Activated CD8-positive, alpha-beta memory T cell treated with anti-CD3 and anti-CD28 coated beads for 1 hour (primary cell): Measurements from ENCODE around the gene OIT3.

Source experiments
- DNase-seq, 2 donors: peaks; one replicate each; pipeline ENCODE4 v3.0.0-alpha.2; 2020; ENCODE audit warnings: low read depth in 1 of 2; ENCODE audit errors: extremely low read depth in 1 of 2

The OIT3 gene

DNA sequence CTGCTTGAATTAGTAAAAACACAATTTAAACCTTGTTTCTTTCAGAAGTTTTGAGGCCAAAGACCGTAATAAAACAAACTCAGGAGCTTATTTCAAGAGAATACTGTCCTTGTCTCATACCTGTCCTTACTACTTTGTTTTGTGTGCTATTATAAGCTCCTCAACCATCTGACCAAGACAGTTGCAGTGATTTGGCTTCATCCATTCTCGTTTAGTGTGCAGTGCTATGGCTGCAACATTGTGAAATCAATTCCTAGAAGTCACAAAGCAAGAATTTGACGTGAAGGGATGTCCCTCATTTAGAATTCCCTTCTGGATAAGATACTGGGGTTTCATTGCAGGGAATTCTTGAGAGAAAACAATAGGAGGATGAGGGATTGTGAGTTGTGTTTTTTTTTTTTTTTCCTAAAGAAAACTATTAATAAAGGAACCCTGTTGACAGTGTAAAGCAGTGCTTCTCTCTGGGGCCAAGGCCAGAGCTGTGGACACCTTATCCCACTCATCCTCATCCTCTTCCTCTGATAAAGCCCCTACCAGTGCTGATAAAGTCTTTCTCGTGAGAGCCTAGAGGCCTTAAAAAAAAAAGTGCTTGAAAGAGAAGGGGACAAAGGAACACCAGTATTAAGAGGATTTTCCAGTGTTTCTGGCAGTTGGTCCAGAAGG lies at the start of gene OIT3:
OIT3 (plus strand) TSS at position 604 of the 663 bp plus-strand sequence. CDS start 60 bp downstream, outside the sequence.
- DNase-seq = no peak

DNA sequence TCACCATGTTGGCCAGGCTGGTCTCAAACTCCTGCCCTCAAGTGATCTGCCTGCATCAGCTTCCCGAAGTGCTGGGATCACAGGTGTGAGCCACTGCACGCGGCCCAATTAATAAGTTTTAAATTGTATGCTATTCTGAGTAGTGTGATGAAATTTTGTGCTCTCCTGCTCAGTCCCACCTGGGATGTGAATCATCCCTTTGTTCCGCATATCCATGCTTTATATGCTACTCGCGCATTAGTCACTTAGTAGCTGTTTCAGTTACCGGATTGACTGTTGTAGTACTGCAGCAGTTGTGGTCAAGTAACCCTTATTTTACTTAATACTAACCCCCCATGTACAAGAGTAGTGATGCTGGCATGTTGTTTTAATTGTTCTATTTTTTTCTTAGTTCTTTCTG lies 47.3 kb upstream of the OIT3 start:
- no peak for DNase-seq

DNA sequence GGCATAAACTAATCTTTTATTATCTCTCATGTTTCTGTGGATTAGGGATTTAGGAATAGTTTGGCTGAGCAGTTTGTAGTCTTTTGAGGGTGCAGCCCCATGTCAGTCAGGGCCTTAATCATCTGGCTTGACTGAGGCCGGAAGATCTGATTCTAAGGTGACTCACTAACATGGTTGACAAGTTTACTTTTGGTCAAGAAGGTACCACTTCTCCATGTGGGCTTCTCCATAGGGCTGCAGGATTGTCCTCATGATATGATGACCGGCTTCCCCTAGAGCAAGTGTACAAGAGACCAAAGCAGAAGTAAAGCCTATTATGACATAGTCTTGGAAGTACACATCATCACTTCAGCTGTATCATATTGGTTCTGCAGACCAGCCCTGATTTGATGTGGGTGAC lies 45.9 kb upstream of the OIT3 start:
- no peak for DNase-seq

DNA sequence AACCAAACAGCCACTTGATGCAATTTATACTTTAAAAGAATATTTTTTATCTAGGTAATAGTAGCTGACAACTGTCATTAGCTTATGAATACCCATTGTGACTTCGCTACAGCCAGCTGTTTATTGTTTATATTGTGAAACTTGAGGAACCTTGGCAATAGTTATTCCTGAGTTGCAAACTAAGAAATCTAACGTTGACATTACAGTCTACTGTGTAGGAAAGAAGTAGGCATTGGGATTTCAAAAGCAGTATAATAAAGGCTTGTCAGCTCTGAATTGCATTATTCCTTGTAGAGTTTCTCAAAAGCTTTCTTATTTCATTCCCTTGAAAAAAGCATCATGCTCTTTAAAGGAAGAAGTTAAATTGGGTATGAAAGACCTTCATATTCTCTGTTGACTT lies 42.7 kb upstream of the OIT3 start:
- DNase-seq = no peak

DNA sequence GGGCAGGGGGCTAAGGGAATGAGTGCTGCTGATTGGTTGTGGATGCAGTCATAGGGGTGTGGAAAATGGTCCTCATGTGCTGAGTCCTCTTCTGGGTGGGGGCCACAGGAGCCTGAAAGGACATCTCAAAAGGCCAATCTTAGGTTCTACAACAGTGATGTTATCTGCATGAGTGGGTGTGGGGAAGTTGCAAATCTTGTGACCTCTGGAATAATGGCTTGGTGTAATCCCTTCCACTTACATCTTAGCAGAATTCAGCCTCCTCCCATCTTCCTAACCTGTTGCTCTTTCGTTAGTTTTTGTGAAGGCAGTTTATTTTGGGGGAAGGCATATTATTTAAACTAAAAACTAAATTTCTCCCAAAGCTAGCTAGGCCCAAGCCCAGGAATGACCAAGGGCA lies 42.0 kb upstream of the OIT3 start:
- DNase-seq = no peak

DNA sequence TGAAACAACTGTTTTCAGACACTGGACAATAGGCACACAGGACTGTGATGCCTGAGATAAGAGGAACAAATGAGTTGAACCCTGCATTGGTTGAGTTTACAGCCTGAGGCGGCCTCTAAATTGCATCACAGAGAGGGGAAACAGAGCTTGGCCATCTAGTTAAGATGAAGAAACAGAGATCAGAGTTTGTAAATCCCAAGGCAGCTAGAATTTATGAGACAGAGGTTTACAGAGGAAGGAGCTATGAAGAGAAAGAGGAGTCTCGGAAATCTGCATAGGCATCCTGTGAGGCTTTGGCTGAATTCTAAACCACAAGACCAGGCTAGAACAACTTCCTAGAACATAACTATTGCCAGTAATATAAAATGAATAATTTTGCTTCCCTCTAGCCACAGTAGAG lies 41.0 kb upstream of the OIT3 start:
- no peak for DNase-seq

DNA sequence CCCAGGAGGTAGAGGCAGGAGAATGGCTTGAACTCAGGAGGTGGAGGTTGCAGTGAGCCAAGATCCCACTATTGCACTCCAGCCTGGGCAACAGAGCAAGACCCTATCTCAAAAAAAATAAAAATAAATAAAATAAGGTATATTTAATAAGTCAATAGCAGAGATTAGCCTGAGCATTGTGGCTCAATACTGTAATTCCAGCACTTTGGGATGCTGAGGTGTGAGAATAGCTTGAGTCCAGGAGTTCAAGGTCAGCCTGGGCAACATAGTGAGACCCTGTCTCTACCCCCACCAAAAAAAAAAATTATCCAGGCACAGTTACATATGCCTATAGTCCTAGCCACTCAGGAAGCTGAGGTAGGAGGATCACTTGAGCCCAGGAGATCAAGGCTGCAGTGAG lies 38.4 kb upstream of the OIT3 start:
- DNase-seq = no peak

DNA sequence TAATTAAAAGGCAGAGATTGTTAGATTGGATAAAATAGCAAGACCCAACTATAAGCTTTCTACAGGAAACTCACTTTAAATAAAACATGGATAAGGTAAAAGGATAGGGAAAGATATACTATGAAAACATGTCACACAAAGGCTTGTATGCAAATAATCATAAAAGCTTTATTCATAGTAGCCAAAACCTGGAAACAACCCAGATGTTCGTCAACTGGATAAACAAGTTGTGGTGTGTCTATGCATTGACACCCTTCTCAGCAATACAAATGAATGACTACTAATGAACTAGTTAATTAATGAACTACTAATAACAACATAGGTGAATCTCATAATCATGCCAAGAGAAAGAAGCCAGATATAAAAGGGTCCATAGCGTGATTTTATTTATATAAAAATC lies 37.7 kb upstream of the OIT3 start:
- no peak for DNase-seq

DNA sequence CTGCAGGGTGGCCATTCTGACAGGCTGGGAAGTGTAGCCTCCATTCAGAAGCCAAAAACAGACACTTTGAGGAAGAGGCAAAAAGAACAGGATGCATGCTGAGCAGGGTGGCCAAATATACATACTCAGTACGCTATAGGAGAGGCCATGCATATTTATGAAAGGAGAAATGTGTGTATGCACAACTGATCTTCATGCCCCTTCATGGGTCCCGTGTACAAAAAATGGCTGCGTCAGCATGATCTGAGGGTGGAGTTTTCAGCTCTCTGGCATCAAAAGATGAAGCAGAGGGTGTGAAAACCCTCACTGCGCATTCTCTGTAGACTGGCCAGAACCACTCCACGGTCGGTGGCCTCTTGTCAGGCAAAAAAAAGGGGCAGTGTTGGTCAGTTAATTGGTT lies 35.5 kb upstream of the OIT3 start:
- no peak for DNase-seq

DNA sequence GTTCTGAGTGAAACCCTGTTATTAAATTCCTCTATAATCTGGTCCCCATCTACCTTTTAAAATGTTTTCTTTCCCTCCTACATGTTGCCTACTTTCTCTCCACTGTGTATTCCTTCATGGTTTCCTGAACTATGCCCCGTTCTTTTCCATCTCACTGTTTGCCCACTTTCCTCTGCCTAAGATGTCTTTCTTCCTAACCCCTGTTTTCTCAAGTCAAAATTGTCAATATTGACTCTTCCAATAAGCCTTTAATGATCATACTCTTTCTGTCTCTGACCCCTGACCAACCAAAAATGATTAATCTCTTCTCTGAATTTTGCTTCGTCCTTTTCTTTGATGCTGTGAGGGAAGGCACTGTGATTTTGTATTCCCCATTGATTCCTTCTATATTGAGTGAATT lies 30.6 kb upstream of the OIT3 start:
- DNase-seq = no peak

DNA sequence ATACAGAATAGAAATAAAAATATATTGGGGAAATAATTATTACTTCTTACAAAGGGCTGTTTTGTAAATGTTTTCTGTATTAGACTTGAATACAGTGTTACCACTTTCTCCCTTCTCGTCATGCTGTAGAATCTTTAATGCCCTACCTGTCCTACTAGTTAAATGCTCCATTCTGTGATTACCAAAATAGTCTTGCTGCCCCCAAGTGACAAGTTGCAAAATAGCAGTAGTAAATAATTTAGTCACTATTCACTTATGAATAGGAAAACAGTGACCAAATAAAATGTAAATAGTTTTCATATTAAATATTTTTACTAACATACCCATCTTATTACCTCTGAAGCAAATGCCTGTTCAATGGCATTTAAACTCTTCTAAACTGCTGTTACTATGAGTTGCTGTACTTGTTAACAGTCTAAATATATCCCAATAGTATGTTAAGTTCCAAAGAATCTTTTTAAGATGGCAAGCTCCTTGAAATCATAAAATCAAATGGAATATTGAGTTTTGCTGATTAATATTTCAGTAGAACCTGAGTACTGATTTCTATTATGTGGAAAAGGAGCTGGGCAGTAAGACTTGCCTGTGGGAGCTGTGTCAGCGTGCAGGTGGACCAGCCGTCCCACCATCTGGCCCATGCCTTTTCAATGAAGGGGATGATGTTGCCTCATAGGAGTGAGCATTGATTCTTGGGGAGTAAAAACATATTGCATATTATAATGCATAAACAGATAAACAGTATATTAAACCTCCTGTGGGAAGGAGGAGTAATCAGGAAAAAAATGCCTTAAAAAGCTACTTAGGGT lies 18.1 kb upstream of the OIT3 start:
- DNase-seq = no peak

DNA sequence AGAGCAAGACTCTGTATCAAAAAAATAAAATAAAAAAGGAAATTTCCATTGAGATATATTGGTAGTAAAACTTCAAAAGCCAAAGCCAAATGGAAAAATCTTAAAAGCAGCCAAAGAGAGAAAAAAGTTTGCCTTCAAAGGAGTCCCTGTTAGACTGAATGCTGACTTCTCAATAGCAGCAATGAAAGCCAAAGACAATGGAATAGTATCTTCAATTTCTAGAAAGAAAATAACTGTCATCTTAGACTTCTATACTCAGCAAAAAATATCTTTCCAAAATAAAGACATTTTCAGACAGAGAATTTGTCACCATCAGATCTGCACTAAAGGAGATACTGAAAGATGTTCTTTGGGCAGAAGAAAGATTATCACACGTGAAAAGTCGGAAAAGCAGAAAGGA lies 14.3 kb upstream of the OIT3 start:
- DNase-seq = no peak

DNA sequence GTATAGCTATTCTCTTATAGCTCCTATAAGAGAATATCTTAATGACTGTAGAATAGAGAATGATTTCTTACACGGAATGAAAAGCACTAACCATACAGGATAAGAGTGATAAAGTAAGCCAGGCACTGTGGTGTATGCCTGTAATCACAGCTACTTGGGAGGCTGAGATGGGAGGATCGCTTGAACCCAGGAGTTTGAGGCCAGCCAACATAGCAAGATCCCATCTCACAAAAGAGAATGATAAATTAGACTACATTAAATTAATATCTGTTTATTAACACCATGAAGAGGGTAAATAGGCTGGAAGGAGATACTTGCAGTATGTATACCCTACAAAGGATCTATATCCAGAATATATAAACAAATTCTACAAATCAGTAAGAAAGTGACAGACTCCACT lies 12.2 kb upstream of the OIT3 start:
- no peak for DNase-seq

DNA sequence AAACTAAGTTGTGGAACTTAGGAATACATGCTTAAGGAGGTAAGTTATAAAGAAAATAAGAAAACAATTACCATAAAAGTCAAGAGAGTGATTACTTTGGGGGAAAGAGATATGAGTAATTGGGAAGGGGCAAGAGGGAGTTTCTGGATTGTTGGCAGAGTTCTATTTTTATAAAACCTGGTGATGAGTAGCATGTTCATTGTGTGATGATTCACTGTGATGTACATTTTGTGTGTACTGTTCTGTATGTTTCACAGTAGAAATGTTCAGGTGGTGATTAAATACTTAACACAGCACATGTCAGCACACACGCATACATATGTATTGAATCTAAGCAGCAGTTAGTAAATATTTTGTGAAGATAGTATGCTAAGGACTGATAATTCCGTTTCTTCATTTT lies 9.7 kb upstream of the OIT3 start:
- DNase-seq = no peak

DNA sequence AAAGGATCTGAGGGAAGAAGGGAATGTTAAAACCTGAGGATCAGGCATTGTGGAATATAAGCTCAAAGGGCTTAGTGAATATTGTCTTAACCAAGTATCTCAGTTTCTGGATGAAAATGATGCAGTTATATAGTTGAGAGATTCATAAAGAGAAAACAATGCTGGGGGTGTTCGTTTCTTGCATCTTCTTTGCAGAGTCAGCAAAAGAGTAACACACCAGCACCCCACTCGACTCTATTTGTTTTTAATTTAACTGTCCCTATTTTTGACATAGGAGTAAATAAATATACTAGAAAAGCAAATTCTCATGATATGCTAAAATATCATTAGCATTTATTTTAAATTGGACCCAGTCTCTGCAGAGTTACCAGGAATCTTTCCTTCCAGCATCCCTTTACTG lies 7.6 kb upstream of the OIT3 start:
- no peak for DNase-seq

DNA sequence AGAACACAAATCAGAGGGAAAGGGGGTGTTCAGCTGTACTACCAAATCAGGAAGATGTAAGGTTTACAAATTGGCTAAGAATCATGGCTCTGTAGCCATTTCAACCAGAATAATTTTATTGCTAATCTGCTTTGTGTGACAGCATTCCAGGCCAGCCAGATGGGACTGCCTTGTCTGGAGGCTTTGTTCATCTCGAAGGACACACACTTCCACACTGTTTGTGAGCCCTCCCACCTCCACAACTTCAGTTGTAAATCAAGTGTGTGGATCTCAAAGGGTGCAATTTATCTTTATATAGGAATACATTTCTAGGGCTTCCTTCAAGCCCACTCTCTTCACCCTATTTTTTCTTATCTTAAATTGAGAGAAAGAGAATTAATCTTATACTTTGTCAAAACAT lies 6.9 kb upstream of the OIT3 start:
- DNase-seq = no peak

DNA sequence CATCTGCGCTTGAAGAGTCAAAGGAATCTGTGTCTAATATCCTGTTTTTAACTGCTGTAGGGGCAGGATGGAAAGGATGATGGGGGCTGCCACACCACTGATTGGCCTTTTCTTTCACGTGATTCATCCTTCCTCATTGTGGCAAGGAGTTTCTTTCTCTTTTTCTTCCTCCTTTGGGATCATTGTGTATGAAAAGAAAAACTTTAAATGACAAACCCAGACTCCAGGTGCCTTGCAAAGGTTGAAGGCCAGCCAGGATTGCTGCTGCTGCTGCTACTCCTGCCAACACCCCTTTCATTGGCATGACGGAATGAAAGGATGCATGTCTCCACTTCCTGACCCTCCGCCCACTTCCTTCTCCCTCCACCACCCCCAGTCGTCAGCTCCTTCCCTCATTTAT lies 6.5 kb upstream of the OIT3 start:
- no peak for DNase-seq

DNA sequence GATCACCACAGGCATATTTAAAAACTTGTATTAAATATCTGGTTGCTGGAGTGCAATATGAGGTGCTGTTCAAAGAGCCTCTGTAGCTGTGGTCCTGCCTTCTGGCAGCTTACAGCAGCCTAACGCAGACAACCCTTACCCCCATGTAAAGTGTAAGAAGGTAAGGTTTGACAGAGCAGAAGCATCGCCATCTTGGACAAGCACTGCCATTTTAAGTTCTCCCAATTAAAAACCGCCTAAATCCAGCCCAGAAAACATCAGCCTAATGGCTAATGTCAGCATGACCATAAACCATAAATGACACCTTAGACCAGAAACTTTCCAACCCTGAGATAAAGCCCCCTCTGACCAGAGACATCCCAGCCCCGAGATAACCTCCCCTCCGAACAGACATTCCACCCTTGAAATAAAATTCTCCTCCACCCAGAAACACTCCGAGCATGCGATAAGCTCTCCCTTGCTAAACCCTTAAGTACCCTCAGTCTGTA lies 5.3 kb upstream of the OIT3 start:
- DNase-seq = no peak

DNA sequence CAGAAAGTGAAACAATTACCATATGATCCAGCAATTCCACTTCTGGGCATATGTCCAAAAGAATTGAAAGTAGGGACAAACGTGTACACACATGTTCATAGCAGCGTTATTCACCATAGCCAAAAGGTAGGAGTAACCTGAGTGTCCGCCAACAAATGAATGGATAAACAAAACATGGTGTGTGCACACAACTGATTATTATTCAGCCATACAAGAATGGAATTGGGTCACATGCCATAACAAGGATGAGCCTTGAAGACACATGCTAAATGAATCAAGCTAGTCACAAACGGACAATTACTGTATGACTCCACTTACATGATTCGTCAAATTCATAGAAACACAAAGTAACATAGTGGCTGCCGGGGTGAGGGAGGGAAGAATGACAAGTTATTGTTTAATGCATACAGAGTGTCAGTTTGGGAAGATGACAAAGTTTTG lies 4.1 kb upstream of the OIT3 start:
- DNase-seq = no peak

DNA sequence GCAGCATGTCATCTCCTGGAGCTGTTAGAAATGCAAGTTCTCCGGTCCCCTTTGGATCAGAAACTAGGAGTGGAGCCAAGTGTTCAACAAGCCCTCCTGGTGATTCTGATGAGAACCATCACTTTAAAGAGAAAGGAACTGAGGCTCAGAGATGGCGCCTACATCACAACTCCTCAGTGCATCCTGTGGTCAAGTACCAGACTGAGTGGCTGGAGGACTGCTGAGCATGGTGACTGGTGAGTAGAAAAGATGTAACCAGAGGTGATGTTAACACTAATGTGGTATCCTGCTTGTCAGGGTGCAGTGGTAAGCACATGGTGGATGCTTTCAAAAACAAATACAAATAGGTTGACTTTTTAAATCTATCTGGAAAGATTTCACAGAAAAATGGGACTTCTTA lies 3.5 kb upstream of the OIT3 start:
- DNase-seq = no peak

DNA sequence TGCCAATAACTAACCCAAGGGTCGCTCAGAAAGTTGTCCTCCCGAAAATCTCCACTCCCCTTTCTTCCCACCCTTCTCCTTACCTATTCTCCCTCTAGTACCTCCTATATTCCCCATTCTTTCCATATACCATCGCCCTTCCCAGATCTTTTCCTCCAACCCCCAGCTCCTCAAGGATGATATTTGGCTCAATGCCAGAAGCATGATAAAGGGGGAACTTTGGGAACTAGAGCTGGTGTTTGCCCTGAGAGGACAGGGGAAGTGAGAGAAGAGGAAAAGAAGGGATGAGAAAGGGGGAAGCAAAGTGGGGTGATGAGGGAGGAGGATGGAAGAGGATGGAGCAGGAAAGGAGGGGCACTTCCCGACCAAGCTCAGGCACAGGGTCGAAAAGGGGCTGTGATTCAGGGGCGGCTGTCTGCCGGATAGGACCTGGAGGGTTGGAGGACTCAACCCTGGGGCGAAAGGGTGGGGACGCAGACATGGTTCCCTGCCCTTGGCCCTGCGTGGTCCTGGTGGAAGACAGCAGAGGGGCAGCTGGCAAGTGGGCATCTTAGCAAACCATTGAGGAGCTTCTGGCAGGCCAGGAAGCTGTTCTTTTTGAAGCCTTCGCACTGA lies 1.8 kb downstream of the OIT3 start:
- no peak for DNase-seq

DNA sequence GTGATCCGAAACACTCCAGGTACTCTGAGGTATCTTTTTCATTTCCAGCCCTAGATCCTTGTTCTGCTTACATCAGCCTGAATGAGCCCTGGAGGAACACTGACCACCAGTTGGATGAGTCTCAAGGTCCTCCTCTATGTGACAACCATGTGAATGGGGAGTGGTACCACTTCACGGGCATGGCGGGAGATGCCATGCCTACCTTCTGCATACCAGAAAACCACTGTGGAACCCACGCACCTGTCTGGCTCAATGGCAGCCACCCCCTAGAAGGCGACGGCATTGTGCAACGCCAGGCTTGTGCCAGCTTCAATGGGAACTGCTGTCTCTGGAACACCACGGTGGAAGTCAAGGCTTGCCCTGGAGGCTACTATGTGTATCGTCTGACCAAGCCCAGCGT lies 5.1 kb downstream of the OIT3 start:
- DNase-seq = no peak
